GM12864 (cell line): ENCODE measurements around the gene AOX1.

Source experiments
- DNase-seq: peaks from one replicate; pipeline ENCODE4 v3.0.0-alpha.2; 2011; ENCODE audit warnings: low read depth
- H3K4me3 ChIP-seq: 2 replicates; pipeline ENCODE4 v1.5.1; 2011; ENCODE audit warnings: mild to moderate bottlenecking, low read depth, low read length, control low read depth
- TF ChIP-seq, protein P1 (sequence below): IDR thresholded peaks from 2 replicates; pipeline ENCODE4 v1.5.1; 2011; ENCODE audit warnings: low read depth, mild to moderate bottlenecking, moderate library complexity, low read length, control low read depth, inconsistent platforms; ENCODE audit errors: missing control alignments

Gene AOX1

GRCh38 chr2:200664770-200665494, 79.1 kb downstream of the AOX1 start:
- TF ChIP-seq, protein P1, sequence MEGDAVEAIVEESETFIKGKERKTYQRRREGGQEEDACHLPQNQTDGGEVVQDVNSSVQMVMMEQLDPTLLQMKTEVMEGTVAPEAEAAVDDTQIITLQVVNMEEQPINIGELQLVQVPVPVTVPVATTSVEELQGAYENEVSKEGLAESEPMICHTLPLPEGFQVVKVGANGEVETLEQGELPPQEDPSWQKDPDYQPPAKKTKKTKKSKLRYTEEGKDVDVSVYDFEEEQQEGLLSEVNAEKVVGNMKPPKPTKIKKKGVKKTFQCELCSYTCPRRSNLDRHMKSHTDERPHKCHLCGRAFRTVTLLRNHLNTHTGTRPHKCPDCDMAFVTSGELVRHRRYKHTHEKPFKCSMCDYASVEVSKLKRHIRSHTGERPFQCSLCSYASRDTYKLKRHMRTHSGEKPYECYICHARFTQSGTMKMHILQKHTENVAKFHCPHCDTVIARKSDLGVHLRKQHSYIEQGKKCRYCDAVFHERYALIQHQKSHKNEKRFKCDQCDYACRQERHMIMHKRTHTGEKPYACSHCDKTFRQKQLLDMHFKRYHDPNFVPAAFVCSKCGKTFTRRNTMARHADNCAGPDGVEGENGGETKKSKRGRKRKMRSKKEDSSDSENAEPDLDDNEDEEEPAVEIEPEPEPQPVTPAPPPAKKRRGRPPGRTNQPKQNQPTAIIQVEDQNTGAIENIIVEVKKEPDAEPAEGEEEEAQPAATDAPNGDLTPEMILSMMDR = no peak
- DNase-seq = no peak
- no peak overlapping the region for H3K4me3 ChIP-seq

DNA sequence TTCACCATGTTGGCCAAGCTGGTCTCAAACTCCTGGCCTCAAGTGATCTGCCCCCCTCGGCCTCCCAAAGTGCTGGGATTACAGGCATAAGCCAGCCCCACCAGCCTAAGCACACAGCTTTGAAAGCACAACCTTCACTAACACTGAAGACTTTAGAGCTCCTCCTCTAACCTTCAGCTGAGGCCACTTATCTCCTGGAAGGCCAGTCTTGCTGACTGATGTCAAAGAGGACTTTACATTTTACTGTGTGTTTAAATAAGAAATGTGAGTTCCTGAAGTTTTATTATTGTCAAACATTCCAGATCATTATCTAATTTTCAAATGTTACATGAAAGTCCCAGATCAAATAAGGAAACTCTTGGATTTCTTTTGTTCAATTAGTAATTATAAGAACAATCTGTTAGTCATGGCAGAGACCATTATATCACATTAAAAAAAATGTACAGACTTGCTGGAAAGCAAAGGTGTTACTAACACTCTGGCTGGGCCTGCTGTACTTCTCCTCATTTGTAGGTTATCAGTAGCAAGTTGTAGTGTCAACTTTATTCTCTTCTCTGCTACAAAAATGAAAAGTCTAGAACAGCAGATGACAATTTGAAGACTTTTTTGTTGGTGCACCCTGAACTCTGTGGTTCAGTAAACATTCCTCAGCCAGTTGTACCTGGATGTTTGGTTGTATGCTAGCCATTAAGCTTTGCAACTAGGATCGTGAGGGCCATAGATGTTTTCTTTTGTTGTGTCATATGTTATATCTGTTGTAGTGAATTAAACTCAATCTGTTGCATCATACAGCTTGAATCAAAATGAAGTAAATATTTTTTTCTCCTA, 80.0 kb downstream of the AOX1 start:
- no peak for DNase-seq
- TF ChIP-seq, protein P1 = no peak
- no peak overlapping the region for H3K4me3 ChIP-seq

DNA sequence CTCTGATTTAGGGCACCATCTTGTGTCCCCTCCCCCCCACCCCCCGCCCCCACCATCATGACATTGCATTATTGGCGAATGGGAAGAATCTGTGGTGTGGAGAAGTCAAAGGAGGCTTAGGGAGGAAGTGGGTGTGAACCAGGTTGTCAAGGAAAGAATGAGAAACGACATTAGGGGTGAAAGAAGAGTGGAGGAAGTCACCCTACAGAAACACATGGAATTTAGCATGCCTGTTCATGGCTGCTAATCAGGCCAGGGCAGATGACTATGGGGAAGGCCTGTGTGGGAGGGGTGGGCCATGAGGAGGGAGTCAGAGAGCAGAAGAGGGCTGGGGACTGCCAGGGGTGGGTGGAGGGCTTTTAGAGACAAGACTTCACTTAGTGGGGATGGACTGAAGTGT, 81.6 kb downstream of the AOX1 start:
- H3K4me3 ChIP-seq = no peak overlapping the region
- TF ChIP-seq, protein P1 = no peak
- no peak for DNase-seq

- no peak for DNase-seq
- no peak overlapping the region for H3K4me3 ChIP-seq
- TF ChIP-seq, protein P1 = no peak
Measured at GRCh38 chr2:200668478-200668877, 82.7 kb downstream of the AOX1 start.

- DNase-seq = no peak
- H3K4me3 ChIP-seq = no peak overlapping the region
Measured at GRCh38 chr2:200669308-200669707, 83.5 kb downstream of the AOX1 start.

DNA sequence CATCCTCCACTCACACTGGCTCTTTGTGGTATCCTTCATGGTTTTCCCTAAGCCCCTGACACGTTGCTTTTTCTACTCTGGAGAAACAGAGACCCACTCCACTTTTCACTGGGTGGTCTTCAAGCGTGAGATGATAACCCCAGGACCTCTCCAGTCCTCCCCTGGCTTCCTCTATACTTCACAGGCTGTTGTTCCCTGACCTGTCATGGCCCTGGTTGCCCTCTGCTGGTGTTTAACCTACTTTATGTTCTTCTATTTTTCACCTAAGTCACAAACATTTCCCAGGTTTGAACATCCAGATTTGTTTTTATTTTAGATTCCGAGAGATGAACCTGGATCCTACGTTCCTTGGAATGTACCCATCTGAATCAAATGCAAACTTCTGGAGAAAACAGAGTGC, 84.5 kb downstream of the AOX1 start:
- no peak overlapping the region for H3K4me3 ChIP-seq
- DNase-seq = no peak
- TF ChIP-seq, protein P1 = no peak

More at GRCh38 chr2:200669308-200669707, 83.5 kb downstream of the AOX1 start:
- TF ChIP-seq, protein P1 = no peak
